ENCODE results near the gene C9orf50. TPM values are rescaled to one million over a fixed set of nuclear protein-coding genes. Genes with fewer than 3 reads are reported as not detected.

The C9orf50 gene
- total RNA-seq, 1 donor from 2014 or later = not detected

DNA sequence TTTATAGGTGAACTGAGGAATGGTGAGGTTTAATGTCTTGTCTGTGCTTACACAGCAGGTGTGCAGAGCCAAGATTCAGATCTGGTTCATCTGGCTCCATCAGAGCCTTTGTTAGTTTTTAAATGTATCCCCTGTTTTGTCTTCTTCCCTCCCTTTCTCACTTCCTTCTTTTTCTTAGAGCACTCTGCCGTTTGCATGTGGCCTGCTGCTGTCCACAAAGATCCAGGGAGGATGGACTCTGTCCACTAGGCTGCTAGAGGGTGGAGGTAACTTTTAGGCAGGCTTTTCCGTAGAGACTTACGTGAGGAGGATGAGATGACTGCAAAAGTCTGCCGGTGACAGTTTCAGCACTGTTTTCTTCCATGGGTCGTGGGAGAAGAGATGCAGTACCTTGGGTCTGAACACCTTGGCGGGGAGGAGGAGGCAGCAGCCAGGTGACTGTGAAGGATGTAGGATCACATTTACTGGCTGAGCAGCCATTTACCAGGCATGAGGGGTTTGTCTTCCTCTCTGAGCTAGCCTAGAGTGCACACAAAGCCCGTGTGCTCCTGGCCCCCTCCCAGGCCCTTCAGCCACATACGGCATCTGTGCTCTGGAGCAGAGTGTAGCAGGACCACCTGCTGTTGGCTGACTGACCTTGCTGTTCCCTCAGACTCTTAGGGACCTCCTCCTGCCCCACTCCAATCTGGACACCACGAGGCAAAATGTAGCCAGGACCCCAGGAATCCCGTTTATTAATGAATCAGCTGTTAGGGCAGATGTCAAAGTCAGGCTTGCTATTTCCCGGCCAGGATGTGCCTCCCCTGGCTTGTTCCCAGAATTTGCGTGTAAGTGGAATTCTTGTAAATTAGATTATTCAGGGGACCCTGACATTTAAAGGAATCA is 6.9 kb upstream of the C9orf50 start:
- POLR2A ChIA-PET = interaction anchor here (0.6 to 4.6 kb wide), 4 partner anchors 450 to 1769 kb away, joined by 3 to 62 read pairs (median 8); partner anchors contain the start of gene IER5L
- no peak for TF ChIP-seq CTCF (IDR thresholded peaks at IDR 0.05)
- CTCF ChIA-PET = interaction anchor here (0.6 to 1.2 kb wide), 3 partner anchors 489 to 702 kb away, joined by 3 to 4 read pairs (median 3); no protein-coding TSS in a partner anchor

GRCh38 chr9:129626625-129627284 is 5.9 kb upstream of the C9orf50 start:
- peaks cover 4% of the 10 kb centered on the region for H3K27me3 Mint-ChIP-seq
- peak overlapping the region; percentile 89 for H3K4me3 Mint-ChIP-seq
- peaks cover 59% of the 10 kb centered on the region for H3K4me1 Mint-ChIP-seq
- H3K36me3 Mint-ChIP-seq (ENCODE audit: low read depth) = peaks cover 30% of the 10 kb centered on the region
- ChIA-PET CTCF (interaction anchor here (1.2 to 2.9 kb wide), 3 partner anchors 487 to 495 kb away, joined by 3 to 38 read pairs (median 4); no protein-coding TSS in a partner anchor), POLR2A (interaction anchor here (0.6 to 4.6 kb wide), 12 partner anchors 13 to 1351 kb away, joined by 3 to 62 read pairs (median 6); partner anchors contain the start of genes ASB6, CRAT, DOLPP1 and GOLGA2)
- ATAC-seq (ENCODE audit: low read depth) = peak; percentile 33
- no peaks in the 10 kb centered on the region for H3K9me3 Mint-ChIP-seq
- peak overlapping the region; percentile 88 for H3K27ac Mint-ChIP-seq
- no peak for TF ChIP-seq CTCF (IDR thresholded peaks at IDR 0.05)
- DNase-seq = no peak
- intact Hi-C loops (cut with micrococcal nuclease) = loop anchor here (1.0 kb wide), 2 partner anchors 16 to 545 kb away; partner anchors contain the start of genes ASB6 and DOLPP1

More for the DNA sequence above, 6.9 kb upstream of the C9orf50 start:
- Mint-ChIP-seq H3K4me3 (peak overlapping the region; percentile 89), H3K36me3 (ENCODE audit: low read depth) (peaks cover 38% of the 10 kb centered on the region), H3K9me3 (no peaks in the 10 kb centered on the region), H3K27ac (peak overlapping the region; percentile 88), H3K4me1 (peaks cover 67% of the 10 kb centered on the region), H3K27me3 (no peaks in the 10 kb centered on the region)
- DNase-seq (no peak), ATAC-seq (ENCODE audit: low read depth) (no peak)
- intact Hi-C loops (cut with micrococcal nuclease) = no loop called here

GRCh38 chr9:129626079-129626624 is 5.3 kb upstream of the C9orf50 start, which contains the start of gene NTMT1:
TSS of gene NTMT1 (plus strand) at chr9:129626163. CDS start at chr9:129632704, 6,541 bp downstream.
- H3K36me3 Mint-ChIP-seq (ENCODE audit: low read depth) = peaks cover 26% of the 10 kb centered on the region
- intact Hi-C loops (cut with micrococcal nuclease) = loop anchor here (1.0 kb wide), 2 partner anchors 16 to 545 kb away; partner anchors contain the start of genes ASB6 and DOLPP1
- H3K4me1 Mint-ChIP-seq = peaks cover 54% of the 10 kb centered on the region

GRCh38 chr9:129624947-129625346 is 4.0 kb upstream of the C9orf50 start:
- H3K4me3 Mint-ChIP-seq = peak overlapping the region; percentile 89
- ATAC-seq (ENCODE audit: low read depth) (peak; percentile 33), DNase-seq (no peak)
- CTCF ChIA-PET = interaction anchor here (0.6 to 4.3 kb wide), 18 partner anchors 11 to 511 kb away, joined by 3 to 72 read pairs (median 6); partner anchors contain the start of gene ASB6
- intact Hi-C loops (cut with micrococcal nuclease) = loop anchor here (1.0 kb wide), 4 partner anchors 14 to 494 kb away; no protein-coding TSS in a partner anchor
- H3K4me1 Mint-ChIP-seq = peaks cover 50% of the 10 kb centered on the region
- H3K27me3 Mint-ChIP-seq = peaks cover 11% of the 10 kb centered on the region
- POLR2A ChIA-PET = interaction anchor here (0.5 to 4.6 kb wide), 11 partner anchors 14 to 1856 kb away, joined by 3 to 62 read pairs (median 5); no protein-coding TSS in a partner anchor
- peaks cover 20% of the 10 kb centered on the region for H3K36me3 Mint-ChIP-seq (ENCODE audit: low read depth)
- H3K27ac Mint-ChIP-seq = peak overlapping the region; percentile 82
- TF ChIP-seq CTCF (IDR thresholded peaks at IDR 0.05) = no peak
- H3K9me3 Mint-ChIP-seq = no peaks in the 10 kb centered on the region

More at GRCh38 chr9:129626079-129626624, 5.3 kb upstream of the C9orf50 start, which contains the start of gene NTMT1:
- Mint-ChIP-seq H3K9me3 (no peaks in the 10 kb centered on the region), H3K27me3 (peaks cover 7% of the 10 kb centered on the region), H3K27ac (peak within 1 kb of the TSS; percentile 88), H3K4me3 (peak within 1 kb of the TSS; percentile 89)
- peak; percentile 81 for ATAC-seq (ENCODE audit: low read depth)
- no peak for TF ChIP-seq CTCF (IDR thresholded peaks at IDR 0.05)
- ChIA-PET CTCF (interaction anchor here (0.7 to 4.3 kb wide), 4 partner anchors 333 to 495 kb away, joined by 5 to 72 read pairs (median 26); no protein-coding TSS in a partner anchor), POLR2A (interaction anchor here (0.6 to 4.6 kb wide), 18 partner anchors 11 to 1350 kb away, joined by 3 to 62 read pairs (median 6); partner anchors contain the start of genes ASB6, CRAT, DOLPP1 and GOLGA2)
- peak; percentile 92 for DNase-seq
